GM06990 (cell line): ENCODE data around the gene DNAH17.

ENCODE experiments used
- DNase-seq: peaks from one replicate; pipeline ENCODE4 v3.0.0-alpha.2; 2011; ENCODE audit not compliant: insufficient read length; ENCODE audit errors: extremely low read depth
- H3K27me3 ChIP-seq: replicated peaks from 2 replicates; pipeline ENCODE4 v1.6.0; 2011; ENCODE audit warnings: low read length; ENCODE audit not compliant: control insufficient read depth, insufficient read depth
- H3K36me3 ChIP-seq: 2 replicates; pipeline ENCODE4 v1.5.1; 2011; ENCODE audit warnings: low read length; ENCODE audit not compliant: control insufficient read depth, insufficient read depth
- H3K4me3 ChIP-seq: replicated peaks from 2 replicates; pipeline ENCODE4 v1.5.1; 2011; ENCODE audit warnings: low read depth, mild to moderate bottlenecking, control low read depth, low read length
- TF ChIP-seq, protein P1 (sequence below): IDR thresholded peaks from 2 replicates; pipeline ENCODE4 v1.5.1; 2011; ENCODE audit warnings: low read length, control low read depth, mild to moderate bottlenecking, inconsistent platforms; ENCODE audit not compliant: insufficient read depth, poor library complexity, severe bottlenecking

Gene DNAH17

DNA sequence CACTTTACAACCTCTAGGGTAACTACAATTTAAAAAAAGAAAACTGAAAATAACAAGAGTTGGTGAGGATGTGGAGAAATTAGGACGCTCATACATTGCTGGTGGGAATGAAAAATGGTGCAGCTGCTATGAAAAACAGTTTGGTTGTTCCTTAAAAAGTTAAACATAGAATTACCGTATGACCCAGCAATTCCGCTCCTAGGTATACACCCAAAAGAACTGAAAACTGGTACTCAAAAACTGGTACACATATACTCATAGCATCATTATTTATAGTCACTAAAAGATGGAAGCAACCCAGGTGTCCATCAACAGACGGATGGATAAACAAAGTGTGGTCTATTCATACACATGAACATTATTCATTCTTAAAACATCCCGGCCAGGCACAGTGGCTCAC lies 42.9 kb upstream of the DNAH17 start:
- no peak overlapping the region for H3K4me3 ChIP-seq
- H3K27me3 ChIP-seq, result no peaks in the 10 kb centered on the region
- no peaks in the 10 kb centered on the region; the same call in 1 of the 2 replicates for H3K36me3 ChIP-seq
- TF ChIP-seq, protein P1, sequence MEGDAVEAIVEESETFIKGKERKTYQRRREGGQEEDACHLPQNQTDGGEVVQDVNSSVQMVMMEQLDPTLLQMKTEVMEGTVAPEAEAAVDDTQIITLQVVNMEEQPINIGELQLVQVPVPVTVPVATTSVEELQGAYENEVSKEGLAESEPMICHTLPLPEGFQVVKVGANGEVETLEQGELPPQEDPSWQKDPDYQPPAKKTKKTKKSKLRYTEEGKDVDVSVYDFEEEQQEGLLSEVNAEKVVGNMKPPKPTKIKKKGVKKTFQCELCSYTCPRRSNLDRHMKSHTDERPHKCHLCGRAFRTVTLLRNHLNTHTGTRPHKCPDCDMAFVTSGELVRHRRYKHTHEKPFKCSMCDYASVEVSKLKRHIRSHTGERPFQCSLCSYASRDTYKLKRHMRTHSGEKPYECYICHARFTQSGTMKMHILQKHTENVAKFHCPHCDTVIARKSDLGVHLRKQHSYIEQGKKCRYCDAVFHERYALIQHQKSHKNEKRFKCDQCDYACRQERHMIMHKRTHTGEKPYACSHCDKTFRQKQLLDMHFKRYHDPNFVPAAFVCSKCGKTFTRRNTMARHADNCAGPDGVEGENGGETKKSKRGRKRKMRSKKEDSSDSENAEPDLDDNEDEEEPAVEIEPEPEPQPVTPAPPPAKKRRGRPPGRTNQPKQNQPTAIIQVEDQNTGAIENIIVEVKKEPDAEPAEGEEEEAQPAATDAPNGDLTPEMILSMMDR, result no peak
- DNase-seq, result no peak

GRCh38 chr17:78619334-78619733 lies 42.1 kb upstream of the DNAH17 start:
- H3K27me3 ChIP-seq, result no peaks in the 10 kb centered on the region
- no peak for DNase-seq
- no peaks in the 10 kb centered on the region; the same call in 1 of the 2 replicates for H3K36me3 ChIP-seq
- H3K4me3 ChIP-seq, result no peak overlapping the region
- TF ChIP-seq, protein P1, result no peak

- no peaks in the 10 kb centered on the region for H3K27me3 ChIP-seq
- TF ChIP-seq, protein P1, result no peak
- H3K36me3 ChIP-seq, result no peaks in the 10 kb centered on the region; the same call in 1 of the 2 replicates
- H3K4me3 ChIP-seq, result no peak overlapping the region
- DNase-seq, result no peak
Measured at GRCh38 chr17:78618264-78619066, 41.3 kb upstream of the DNAH17 start.

GRCh38 chr17:78617511-78618061 lies 40.4 kb upstream of the DNAH17 start:
- Histone ChIP-seq H3K36me3 (no peaks in the 10 kb centered on the region; the same call in 1 of the 2 replicates), H3K27me3 (no peaks in the 10 kb centered on the region), H3K4me3 (no peak overlapping the region)
- TF ChIP-seq, protein P1, result no peak
- DNase-seq, result no peak

GRCh38 chr17:78616946-78617345 lies 39.8 kb upstream of the DNAH17 start:
- Histone ChIP-seq H3K36me3 (no peaks in the 10 kb centered on the region; the same call in 1 of the 2 replicates), H3K4me3 (no peak overlapping the region), H3K27me3 (no peaks in the 10 kb centered on the region)
- TF ChIP-seq, protein P1, result no peak
- DNase-seq, result no peak
